Measurements from ENCODE around the gene TENT4A. TPM values are rescaled to one million over a fixed set of nuclear protein-coding genes. Genes with fewer than 3 reads are reported as not detected.
A peak's percentile ranks its signal among the peaks of the same experiment; 100 is the strongest.

Gene TENT4A
- total RNA-seq, 2 donors from 2014 or later = 39.0 to 52.4 TPM

DNA sequence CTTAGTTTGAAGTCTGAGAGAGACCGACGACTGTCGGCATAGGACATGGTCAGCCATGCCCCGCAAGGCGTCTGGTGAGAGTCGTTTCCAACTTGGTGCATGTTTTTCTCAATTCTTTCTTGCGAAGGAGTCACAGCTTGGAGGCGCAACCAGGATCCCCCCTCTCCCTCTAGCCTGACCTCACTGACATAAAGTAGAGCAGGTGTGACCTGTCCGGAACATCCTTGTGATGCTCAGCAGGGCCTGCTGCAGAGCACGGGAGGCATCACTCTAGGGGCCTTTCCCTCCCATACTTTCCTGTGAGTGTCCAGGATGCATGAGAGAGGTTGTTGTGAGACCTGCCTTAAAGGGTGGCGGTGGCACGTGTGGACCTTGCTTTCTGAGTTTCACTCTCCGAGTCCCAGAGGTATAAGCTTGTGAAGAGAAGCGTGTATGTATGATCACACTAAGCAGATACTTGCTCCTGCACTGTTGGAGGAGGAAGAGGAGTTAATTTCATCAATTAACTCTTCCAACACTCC is 5.0 kb downstream of the TENT4A start:
- no peak for ATAC-seq (replicated peaks)
- H3K27ac Mint-ChIP-seq = no peak overlapping the region
- H3K9me3 Mint-ChIP-seq = no peaks in the 10 kb centered on the region
- H3K27me3 Mint-ChIP-seq = no peaks in the 10 kb centered on the region
- H3K36me3 Mint-ChIP-seq (ENCODE audit: low read depth) = peaks cover 59% of the 10 kb centered on the region
- peaks cover 55% of the 10 kb centered on the region for H3K4me1 Mint-ChIP-seq
- H3K4me3 Mint-ChIP-seq = peak overlapping the region; percentile 78

DNA sequence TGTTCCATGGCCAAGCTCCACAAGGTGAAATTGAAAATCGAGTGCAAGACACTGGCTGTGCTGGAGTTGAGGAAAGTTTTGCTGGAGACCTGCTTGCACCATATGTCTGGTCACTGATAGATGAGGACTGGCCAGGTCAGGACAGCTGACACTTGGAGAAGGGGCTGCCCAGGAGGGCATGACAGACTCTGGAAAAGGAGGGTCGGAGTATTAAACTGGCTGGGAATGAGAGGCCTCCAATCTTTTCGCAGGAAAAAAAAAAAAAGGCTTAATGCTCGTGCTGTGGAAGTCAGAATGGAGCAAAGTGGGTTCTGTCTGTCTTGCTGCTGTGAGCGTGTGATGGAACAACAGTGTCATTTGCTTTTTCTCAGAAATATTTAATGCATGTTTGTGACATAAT is 5.5 kb downstream of the TENT4A start:
- Mint-ChIP-seq H3K4me3 (peak overlapping the region; percentile 78), H3K27me3 (no peaks in the 10 kb centered on the region), H3K9me3 (no peaks in the 10 kb centered on the region), H3K36me3 (ENCODE audit: low read depth) (peaks cover 64% of the 10 kb centered on the region), H3K27ac (no peak overlapping the region), H3K4me1 (peaks cover 60% of the 10 kb centered on the region)
- ATAC-seq (replicated peaks) = no peak

DNA sequence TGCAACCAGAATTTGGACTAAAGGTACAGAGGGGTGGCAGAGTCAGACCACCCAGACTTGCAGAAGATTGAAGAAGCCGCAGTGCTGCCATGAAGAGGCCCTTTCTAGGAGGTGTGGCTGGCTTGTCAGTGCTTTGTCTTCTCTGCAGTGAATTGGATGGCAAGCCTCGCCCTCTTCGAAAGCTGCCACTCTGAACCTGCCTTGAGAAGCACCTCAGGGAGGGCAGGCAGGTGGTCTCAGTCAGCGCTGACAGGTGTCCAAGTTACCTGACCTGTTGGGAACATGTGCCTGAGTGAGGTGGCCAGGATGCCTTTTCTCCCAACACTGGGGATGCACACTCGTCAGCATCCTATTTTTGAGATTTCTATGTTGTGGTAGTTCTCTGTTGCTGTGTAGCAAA is 6.2 kb downstream of the TENT4A start:
- Mint-ChIP-seq H3K27me3 (no peaks in the 10 kb centered on the region), H3K9me3 (no peaks in the 10 kb centered on the region), H3K36me3 (ENCODE audit: low read depth) (peaks cover 71% of the 10 kb centered on the region), H3K4me3 (peak overlapping the region; percentile 17), H3K4me1 (peaks cover 67% of the 10 kb centered on the region), H3K27ac (no peak overlapping the region)
- no peak for ATAC-seq (replicated peaks)

- Mint-ChIP-seq H3K27me3 (no peaks in the 10 kb centered on the region), H3K4me3 (peak overlapping the region; percentile 17), H3K36me3 (ENCODE audit: low read depth) (peaks cover 72% of the 10 kb centered on the region), H3K4me1 (peaks cover 72% of the 10 kb centered on the region), H3K9me3 (no peaks in the 10 kb centered on the region), H3K27ac (no peak overlapping the region)
- ATAC-seq (replicated peaks) = no peak
Measured at GRCh38 chr5:6719896-6720560, 6.8 kb downstream of the TENT4A start.

DNA sequence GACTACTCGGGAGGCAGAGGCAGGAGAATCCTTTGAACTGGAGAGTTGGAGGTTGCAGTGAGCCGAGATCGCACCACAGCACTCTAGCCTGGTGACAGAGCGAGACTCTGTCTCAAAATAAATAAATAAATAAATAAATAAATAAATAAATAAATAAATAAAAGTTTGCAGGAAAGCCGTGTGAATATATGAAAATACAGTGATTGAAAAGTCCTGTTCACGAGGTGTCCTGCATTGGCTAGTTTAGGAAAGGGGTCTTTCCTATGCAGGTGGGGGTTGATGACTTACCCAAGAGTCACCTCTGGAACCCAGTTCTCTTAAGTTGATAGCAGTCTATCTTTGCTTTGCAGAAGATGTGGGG is 7.3 kb downstream of the TENT4A start:
- no peaks in the 10 kb centered on the region for H3K9me3 Mint-ChIP-seq
- no peaks in the 10 kb centered on the region for H3K27me3 Mint-ChIP-seq
- H3K4me3 Mint-ChIP-seq = peak overlapping the region; percentile 68
- no peak overlapping the region for H3K27ac Mint-ChIP-seq
- H3K36me3 Mint-ChIP-seq (ENCODE audit: low read depth) = peaks cover 71% of the 10 kb centered on the region
- no peak for ATAC-seq (replicated peaks)
- H3K4me1 Mint-ChIP-seq = peaks cover 72% of the 10 kb centered on the region

DNA sequence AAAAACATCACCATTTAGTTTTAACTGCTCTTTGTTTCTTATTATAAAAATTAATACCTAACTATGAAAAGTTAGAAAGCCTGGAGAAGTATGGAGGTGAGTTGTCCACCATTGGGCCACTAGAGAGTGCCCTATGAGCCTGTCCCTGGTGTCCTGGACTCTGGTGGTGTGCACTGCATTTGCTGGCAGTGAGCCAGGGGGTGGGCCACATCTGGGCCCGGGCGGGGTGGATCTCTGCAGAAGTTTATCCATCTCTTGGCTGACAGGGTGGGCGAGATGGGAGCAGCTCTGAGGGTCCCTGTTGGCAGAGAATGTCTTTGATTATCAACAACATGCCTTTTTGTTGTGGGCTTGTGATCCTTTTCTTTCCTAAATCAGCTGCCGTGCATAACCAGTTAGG is 8.2 kb downstream of the TENT4A start:
- Mint-ChIP-seq H3K27ac (peak overlapping the region; percentile 49), H3K9me3 (no peaks in the 10 kb centered on the region), H3K4me3 (peak overlapping the region; percentile 68), H3K36me3 (ENCODE audit: low read depth) (peaks cover 71% of the 10 kb centered on the region), H3K27me3 (no peaks in the 10 kb centered on the region), H3K4me1 (peaks cover 71% of the 10 kb centered on the region)
- ATAC-seq (replicated peaks) = no peak

- peak overlapping the region; percentile 49 for H3K27ac Mint-ChIP-seq
- H3K9me3 Mint-ChIP-seq = no peaks in the 10 kb centered on the region
- peaks cover 69% of the 10 kb centered on the region for H3K4me1 Mint-ChIP-seq
- peak; percentile 21 for ATAC-seq (replicated peaks)
- H3K27me3 Mint-ChIP-seq = no peaks in the 10 kb centered on the region
- peak overlapping the region; percentile 68 for H3K4me3 Mint-ChIP-seq
- peaks cover 70% of the 10 kb centered on the region for H3K36me3 Mint-ChIP-seq (ENCODE audit: low read depth)
Measured at GRCh38 chr5:6722015-6722414, 8.8 kb downstream of the TENT4A start.

DNA sequence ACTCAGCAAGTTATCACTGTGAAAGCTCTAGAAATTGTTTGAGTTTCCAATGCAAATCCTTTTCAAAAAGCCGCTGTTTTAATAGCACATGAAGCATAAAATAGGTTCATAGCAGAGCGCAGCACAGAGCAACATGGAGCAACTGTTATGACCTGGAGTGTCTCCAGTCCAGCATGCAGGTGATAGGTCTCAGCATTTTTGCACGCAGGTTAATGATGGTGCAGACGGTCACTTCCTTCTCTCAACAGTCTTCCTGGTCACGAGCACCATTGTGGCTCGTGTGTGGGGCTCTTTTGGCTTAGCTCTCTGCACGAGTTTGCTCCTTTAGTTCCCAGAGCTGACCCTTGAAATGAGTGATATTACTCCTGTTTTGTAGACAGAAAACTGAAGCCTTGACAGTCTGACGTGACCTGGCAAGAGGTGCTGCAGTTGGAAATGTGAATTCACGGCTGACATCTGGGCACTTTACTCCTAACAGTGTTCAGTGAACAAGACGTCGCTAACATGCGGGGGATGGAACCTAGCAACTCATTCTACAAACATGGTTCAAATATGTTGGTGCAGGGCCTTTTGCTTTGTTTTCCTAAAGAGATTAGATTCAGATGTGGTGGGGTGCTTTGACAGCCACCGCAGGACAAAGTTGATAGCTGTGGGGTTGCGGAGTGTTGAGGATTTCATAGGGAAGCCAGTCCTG is 10.0 kb downstream of the TENT4A start:
- no peaks in the 10 kb centered on the region for H3K27me3 Mint-ChIP-seq
- no peak for ATAC-seq (replicated peaks)

GRCh38 chr5:6723816-6724300 is 10.6 kb downstream of the TENT4A start:
- no peaks in the 10 kb centered on the region for H3K9me3 Mint-ChIP-seq
- peak overlapping the region; percentile 1 for H3K4me3 Mint-ChIP-seq
- H3K4me1 Mint-ChIP-seq = peaks cover 64% of the 10 kb centered on the region
- peaks cover 57% of the 10 kb centered on the region for H3K36me3 Mint-ChIP-seq (ENCODE audit: low read depth)
- no peak for ATAC-seq (replicated peaks)
- no peaks in the 10 kb centered on the region for H3K27me3 Mint-ChIP-seq
- peak overlapping the region; percentile 14 for H3K27ac Mint-ChIP-seq

More for the DNA sequence above, 10.0 kb downstream of the TENT4A start:
- Mint-ChIP-seq H3K9me3 (no peaks in the 10 kb centered on the region), H3K36me3 (ENCODE audit: low read depth) (peaks cover 63% of the 10 kb centered on the region), H3K27ac (peak overlapping the region; percentile 14), H3K4me3 (no peak overlapping the region), H3K4me1 (peaks cover 69% of the 10 kb centered on the region)

DNA sequence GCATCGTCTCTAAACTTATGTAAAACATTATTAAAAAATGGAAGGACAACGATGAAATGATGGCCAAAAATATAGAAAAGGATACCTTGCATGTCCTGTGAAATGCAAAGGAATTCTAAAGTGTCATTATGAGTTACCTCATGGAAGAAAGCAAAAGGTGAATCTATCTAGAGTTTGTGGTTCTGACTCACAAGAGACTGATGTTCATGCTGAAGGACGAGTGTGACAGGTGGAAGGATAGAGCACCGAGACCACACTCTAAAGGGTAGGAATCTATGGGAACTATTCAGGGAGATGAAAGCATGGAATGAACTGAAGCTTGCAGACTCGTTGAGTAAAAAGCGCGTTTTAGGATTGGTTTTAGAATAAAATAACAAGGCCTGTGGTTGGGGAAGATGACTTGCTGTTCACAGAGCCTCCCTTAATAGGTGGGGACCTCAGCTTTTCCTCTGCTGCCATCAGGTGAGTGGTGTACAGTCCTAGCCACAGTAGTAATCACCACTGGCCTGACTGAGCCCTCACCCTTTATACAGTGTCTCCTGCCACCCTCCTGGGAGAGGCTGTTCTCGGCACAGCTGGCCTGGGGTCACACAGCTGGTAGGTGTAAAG is 11.2 kb downstream of the TENT4A start:
- peak; percentile 30 for ATAC-seq (replicated peaks)
- Mint-ChIP-seq H3K27me3 (no peaks in the 10 kb centered on the region), H3K9me3 (no peaks in the 10 kb centered on the region), H3K27ac (no peak overlapping the region), H3K4me1 (peaks cover 65% of the 10 kb centered on the region), H3K36me3 (ENCODE audit: low read depth) (peaks cover 52% of the 10 kb centered on the region), H3K4me3 (peak overlapping the region; percentile 1)

DNA sequence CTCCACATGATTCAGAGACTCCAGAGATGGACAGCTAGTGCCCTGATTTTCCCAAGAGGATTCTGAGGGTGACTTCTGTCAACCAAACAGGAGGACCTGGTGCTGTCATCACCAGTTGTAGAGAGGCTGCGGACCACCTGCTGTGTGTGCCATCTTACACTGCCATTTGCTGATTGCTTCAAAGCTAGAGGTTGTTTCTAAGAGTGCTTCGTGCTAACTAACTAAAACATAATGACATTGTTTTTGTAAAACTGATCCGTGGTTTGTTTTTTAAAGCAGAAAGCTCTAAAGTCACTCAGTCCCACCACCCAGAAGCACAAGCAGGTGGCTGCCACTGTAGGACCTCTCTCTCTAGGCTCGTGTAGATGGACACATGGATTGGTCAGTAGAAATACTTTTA is 12.2 kb downstream of the TENT4A start:
- peak overlapping the region; percentile 38 for H3K27ac Mint-ChIP-seq
- no peaks in the 10 kb centered on the region for H3K27me3 Mint-ChIP-seq
- peaks cover 49% of the 10 kb centered on the region for H3K36me3 Mint-ChIP-seq (ENCODE audit: low read depth)
- peaks cover 64% of the 10 kb centered on the region for H3K4me1 Mint-ChIP-seq
- H3K9me3 Mint-ChIP-seq = no peaks in the 10 kb centered on the region
- ATAC-seq (replicated peaks) = no peak
- no peak overlapping the region for H3K4me3 Mint-ChIP-seq

DNA sequence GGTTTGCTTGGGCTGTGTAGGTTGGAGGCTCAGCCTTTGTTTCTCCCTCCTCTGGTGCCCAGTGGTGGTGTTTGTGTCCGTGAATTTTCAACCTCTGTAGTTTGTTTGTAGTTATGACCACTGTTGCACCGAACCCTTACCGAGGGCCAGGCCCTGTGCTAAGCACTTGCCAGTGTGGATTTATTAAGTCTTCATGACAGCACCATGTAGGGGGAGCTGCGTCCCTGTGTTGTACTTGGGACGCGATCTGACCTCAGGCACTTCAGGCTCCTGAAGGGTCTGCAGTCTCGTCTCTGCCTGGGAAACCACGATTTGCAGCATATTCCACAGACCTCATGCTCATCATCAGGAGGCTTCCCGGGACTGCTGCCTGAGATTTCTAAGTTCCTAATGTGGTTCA is 12.8 kb downstream of the TENT4A start:
- Mint-ChIP-seq H3K27ac (no peak overlapping the region), H3K27me3 (no peaks in the 10 kb centered on the region), H3K36me3 (ENCODE audit: low read depth) (peaks cover 49% of the 10 kb centered on the region), H3K4me1 (peaks cover 60% of the 10 kb centered on the region), H3K4me3 (no peak overlapping the region), H3K9me3 (no peaks in the 10 kb centered on the region)
- no peak for ATAC-seq (replicated peaks)

DNA sequence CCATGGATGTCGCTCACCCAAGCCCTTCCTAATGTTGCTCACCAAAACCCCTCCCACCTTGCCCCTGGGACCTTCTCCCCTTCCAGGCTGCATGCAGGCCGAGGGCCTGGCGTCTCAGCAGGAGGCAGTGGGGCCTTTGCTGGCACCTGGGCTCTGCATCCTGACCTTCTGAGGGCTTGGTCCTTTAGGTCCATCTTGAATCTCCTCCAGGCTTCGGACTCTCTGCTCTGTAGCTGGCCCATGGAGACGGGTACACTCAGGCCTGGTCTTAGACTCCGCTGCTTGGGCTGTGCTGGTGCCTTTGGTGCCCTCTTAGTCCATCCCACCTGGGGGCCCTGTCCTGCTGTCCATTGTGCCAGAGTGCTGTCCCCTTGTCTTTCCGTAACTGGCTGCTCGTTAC is 14.0 kb downstream of the TENT4A start:
- Mint-ChIP-seq H3K4me1 (peaks cover 58% of the 10 kb centered on the region), H3K27me3 (no peaks in the 10 kb centered on the region), H3K27ac (peak overlapping the region; percentile 84), H3K4me3 (peak overlapping the region; percentile 49), H3K36me3 (ENCODE audit: low read depth) (peaks cover 52% of the 10 kb centered on the region), H3K9me3 (no peaks in the 10 kb centered on the region)
- ATAC-seq (replicated peaks) = no peak

GRCh38 chr5:6728011-6728794 is 15.0 kb downstream of the TENT4A start:
- Mint-ChIP-seq H3K36me3 (ENCODE audit: low read depth) (peaks cover 53% of the 10 kb centered on the region), H3K4me1 (peaks cover 66% of the 10 kb centered on the region), H3K27ac (peak overlapping the region; percentile 84), H3K27me3 (no peaks in the 10 kb centered on the region), H3K4me3 (peak overlapping the region; percentile 49), H3K9me3 (no peaks in the 10 kb centered on the region)
- peak; percentile 70 for ATAC-seq (replicated peaks)

All from activated T-helper 17 cell treated with anti-CD3 and anti-CD28 coated beads, Interleukin-2, amount 50 U/mL, for 72 hours (primary cell).